ENCODE measurements around the gene CLSTN2.

The CLSTN2 gene

DNA sequence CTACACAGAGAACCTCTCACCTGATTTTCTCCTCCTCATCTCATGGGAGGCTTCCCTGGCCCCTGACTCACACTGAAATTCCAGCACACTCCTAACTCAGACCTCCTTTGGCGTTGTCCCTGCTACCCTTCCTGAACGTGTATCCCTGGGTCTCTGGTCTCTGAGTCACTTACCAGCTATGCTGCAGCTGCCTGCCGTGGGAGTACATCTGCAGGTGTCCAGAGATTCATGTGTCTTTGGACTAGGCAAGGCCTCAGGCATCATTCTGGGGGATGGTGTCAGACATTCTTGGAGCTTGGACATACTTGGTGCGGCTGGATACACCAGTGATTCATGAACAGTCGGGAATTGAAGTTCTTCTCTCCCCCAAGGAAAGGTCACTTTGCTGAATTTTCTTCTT, 594.1 kb downstream of the CLSTN2 start:
- no peak for DNase-seq

DNA sequence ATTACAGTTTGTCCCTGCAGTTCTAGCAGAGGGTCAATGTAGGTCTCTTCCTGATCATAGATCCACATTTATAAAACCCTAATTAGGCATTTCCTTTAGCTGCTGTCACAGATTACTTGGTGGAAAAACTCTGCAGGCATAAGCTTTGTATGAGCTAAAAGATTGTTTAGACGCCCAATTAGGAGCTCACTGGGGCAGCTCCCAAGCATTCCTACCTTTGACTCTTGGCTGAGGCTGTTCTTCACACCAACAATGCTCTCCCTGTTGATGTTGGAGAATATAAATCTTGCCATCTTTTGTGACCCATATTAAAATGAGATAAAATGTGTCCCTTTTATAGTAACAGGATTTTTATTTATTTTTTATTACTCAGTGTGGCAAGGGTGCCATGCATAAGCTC, 594.6 kb downstream of the CLSTN2 start:
- no peak for DNase-seq

DNA sequence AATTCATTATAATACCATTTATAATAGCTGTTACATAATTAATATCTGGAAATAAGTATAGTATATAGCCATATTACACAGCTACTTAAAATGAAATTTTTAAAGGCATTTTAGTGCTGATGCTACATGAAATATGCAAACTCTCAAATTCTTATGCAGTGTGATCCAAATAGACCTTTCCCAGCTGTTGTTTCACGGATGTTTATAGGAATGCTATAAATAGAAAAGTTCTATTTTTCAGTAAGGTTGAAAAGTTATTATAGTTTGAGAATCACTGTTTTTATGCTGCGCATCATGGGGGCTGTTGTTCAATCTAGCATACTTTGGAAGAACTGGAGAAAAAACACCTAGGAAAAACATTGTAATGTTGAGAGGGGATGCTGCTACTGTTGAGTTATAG, 595.1 kb downstream of the CLSTN2 start:
- no peak for DNase-seq

DNA sequence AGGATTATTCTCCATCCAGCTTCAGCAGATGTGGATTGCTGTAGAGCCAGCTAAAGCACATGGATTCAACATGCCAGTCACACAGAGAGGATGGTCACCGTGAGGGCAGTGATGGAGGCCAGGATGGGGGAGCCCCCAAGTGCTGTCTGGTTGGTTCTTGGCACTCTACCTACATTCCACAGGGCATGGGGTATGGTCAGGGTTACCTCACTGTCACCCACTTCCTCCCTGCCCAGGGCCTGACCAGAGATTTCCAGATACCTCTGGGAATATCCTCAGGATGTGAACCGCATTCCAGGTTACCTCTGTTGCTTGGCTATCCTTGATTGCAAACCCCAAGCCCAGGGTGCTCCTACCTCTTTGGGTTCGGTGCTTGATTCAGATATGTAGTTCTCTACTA, 595.6 kb downstream of the CLSTN2 start:
- no peak for DNase-seq

DNA sequence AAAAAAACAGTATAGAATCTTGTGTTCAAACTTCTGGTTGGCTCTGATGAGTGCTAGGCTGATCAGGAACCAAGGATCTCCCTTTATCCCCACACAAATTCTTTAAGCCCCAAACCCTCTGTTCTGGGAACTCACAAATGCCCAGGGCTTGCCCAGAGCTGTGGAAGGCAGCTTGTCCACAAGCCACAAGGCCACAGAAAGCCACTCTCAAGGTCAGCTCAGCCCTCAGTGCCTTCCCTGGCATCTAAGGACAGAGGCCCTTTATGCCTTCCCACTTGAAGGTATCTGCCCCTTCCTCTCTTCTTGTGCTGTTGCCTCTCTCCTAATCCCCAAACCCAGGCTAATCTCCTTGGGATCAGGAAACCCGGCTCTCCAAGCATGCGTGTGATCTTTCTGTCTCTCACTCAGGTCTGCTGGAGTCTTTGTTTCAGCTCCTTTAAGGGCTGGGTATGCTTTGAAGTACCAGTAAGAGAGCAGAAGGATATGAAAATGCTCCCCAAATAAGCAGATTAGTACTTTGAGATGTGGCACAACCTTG, 597.9 kb downstream of the CLSTN2 start:
- DNase-seq = no peak

DNA sequence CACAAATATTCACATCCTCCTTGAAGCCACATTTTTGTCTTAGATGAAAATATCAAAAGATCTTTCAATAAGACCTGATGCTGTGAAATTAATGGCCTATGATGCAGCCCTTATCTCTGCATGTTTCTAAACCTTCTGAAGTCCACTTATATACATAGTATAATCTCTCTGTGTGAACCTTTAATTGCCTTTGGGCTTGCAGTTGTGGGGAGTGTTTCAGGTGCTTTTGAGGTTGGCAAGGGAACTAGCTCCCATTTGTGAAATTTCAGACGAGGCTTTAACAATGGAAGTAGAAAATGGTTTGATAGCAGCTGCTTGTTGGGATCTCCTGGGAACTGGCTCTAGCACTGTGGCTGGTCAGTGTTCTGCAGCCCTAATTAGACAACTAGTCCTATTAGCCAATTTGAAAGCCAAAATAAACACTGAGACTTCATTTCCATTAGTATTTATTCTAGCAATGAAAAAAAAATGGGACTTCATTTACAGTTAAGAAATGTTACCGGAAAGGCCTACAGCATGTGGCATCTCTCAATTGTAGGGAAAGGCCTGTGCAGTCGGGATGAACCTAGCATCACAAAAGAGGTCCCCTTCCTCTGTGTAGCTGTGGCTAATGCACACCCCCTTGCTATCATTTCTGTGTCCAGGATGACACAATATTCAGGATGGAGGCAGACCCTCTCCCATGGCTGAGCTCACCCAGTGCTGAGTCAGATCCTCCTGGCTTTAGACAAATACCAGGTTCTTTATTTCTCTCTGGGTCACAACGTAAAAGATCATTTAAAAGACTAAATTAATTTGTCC, 602.1 kb downstream of the CLSTN2 start:
- DNase-seq = no peak

DNA sequence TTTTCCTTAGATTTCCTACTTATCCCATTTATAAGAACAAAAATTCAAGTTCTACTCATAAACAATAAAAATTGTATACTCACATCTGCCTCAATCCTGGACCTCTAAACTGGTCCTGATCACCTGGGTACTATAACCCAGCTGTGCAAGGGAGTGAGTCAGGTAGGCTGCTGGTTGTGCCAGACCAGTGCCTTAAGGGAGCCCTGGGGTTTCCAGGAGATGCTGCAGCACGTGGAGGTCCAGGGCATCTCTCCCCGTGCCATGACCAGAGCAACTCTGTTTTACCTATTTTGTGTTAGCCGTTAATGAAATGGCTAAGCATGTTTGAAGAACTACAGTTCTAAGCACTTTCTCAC, 602.7 kb downstream of the CLSTN2 start:
- DNase-seq = no peak

DNA sequence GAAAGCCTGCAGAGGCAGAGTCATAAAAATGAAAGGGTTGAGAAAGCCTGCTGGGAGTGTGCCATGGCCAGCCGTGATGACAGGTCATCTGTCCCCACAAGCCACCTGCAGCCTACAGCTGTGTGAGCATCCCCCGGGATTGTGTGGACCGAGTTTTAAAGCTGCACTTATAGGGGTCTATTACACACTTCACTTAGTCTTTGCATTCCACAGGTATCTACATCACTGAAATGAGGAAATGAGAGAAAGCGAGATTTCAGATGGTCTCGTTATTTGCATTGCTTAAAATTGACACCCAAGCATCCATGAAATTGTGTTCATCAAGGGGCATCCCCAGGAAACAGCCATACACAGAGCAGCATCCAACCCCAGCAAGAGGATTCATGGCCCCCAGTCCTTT, 605.3 kb downstream of the CLSTN2 start:
- DNase-seq = no peak

DNA sequence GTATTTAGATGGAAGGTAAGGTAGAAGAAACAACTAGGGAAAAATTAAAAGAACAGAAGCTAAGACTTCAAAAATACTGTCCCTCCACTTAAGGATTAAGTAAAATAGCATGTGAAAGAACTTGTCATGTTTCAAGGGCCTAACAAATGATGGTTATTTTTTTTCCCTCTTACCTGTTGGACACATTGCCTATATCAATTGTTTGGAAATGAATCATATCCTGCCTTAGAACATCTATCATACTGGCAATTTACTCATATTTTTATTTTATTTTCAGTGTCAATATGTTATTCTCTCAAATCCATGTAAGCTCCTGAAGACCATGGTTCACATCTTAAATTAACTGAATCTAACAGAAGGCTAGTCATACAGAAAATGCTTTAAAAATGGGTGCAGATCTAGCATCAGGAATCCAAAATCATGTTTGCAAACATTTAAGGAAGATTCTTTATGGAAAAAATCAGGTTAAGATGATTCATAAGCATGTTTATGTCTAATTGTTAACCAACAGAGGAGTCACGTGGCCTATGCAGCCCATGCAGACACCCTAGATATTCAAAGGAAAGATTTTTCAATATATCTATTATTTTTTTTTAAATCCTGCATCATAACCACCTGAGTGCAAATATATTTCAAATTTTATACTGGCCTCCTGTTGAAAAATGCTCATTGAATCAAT, 607.1 kb downstream of the CLSTN2 start:
- DNase-seq = no peak

DNA sequence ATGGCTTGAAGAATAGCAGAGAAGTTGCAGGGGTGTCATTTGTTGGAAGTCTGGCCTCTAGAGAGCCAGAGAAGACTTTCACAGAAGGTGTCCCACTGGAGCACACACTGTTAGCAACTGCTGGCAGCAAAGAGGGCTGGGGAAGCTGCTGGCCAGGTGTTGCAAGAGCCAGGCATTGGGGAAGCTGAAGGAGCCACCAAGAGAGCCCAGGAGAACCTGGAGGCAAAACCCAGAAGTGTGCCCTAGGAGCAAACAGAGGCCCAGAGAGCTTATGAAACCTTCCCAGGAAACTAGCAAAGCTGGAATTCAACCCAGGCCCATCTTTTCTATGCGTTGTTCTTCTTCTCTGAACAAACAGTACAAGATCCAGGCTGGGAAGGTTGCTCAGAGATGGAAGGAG, 610.2 kb downstream of the CLSTN2 start:
- no peak for DNase-seq

DNA sequence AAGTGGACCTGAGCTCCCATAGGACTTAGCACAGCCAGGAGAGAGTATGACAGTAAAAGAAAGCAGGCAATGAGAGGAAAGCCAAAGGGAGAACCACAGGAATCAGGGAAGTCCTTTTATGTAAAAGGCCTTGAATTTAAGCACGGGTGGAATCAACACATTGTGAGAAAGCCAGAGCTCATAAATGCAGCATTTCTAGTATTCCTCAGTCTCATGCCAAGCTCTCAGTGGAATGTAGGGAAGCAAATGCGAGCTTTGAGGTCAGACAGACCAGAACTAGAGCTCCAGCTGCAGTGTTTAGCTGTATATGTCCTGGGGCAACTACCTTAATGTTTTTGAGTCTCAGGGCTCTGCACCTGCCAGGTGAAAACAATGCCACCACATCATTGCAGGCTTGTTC, 610.8 kb downstream of the CLSTN2 start:
- DNase-seq = no peak

DNA sequence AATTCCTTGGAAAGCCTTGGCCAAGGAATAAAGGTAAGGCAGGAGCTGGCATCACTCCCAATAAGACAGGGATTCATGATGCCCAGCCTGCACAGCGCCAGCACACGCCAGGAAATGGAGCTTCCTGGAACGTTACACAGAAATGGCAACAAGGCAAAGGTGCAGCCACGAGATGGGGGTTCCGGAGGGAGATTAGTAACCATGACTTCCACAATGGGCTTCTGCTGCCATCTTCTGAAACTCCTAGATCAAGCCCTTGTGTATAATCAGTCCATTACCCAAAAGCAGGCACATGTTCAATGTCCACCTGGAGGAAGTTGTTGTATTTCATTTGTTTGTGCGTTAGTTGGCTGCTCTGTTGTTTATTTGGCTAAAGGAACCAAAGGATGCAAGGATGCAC, 611.7 kb downstream of the CLSTN2 start:
- DNase-seq = no peak

DNA sequence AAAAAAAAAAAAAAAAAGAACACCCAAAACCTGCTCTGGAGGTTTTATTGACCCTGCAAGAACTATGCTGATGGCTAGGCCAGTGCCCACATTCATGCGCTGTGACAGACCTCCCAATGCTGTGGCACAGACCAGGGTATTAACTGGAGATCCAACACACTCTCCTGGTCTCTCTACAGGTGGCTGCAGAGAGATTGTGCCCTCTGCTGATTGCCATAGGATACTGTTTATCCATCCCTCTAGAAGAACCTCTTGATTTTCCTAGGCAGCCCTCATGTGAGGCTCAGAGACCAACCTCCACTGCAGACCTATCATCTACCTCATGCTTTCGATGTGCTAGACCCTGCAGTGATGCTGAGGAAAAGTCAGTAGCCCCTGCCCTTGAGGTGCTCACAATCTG, 617.4 kb downstream of the CLSTN2 start:
- no peak for DNase-seq

DNA sequence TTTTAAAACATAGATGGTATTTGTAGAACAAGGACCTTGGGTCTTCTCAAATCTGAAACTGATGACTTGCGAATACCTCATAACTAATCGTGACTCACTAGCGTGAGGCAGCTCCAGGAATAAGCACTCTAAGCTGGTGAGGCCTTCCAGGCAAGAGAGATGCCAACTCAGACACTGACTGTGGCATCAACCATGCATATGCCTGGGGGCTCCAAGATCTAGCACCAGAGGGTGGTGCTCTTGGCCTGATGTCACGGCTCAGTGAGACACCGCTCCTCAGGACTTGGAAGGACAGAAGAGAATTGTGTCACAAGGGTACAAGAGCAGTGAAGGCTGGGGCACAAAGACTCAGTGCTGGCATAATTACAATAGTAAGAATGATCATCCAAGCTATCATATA, 617.9 kb downstream of the CLSTN2 start:
- DNase-seq = no peak

DNA sequence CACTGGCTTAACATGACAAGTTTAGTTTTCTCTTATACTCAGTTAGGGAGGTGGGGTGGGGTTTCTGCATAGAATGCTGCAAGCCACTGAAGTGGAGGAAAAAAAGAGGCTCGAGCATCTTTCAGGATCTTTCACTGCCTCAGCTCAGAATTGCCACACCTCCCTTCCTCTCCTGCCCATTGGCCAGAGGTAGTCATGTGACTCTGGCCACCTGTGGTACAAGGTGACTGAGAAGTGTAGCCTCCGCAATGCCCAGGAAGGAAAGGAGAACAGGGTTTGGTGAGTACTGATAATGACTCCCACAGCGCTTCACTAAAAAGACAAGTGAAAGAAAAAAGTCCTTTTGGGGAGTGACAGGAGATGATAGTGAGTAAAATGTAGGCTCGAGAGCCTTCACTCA, 618.6 kb downstream of the CLSTN2 start:
- no peak for DNase-seq

DNA sequence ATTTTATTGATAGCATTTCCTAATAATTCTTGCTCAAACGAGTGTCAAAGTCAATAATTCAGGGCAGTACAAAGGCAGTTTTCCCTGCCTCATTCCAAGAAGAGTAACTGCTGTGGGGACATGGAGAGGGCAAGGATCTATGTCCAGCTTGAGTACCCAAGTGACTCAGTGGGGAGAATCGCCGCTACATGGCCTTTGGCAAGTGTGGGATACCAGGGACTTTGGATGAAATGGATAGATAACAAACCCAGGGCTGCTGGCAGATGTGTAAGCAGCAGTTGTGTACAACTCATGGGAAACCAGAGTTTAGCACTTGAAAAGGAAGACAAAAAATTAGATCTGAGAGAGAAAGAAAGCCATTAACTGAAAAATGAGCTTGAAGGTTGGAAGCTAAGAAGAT, 620.7 kb downstream of the CLSTN2 start:
- no peak for DNase-seq

DNA sequence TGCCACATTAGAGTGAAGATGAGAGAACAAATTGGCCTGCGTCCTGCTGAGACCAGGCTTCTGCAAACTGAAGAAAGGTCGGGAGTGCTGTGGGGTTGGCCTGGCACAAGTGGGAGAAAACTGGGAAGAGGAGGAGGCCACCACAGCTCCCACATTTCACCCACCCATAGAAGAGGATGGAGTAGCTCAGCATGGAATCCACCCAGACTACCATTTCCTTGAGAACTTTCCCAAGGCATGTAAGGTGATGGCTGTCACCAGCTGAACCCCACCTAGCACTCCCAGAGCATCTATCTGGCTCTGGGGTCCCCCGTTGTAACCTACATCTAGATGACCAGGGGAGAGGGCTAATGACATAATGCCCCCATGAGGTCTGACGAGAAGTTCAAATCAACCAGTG, 622.5 kb downstream of the CLSTN2 start:
- DNase-seq = no peak

DNA sequence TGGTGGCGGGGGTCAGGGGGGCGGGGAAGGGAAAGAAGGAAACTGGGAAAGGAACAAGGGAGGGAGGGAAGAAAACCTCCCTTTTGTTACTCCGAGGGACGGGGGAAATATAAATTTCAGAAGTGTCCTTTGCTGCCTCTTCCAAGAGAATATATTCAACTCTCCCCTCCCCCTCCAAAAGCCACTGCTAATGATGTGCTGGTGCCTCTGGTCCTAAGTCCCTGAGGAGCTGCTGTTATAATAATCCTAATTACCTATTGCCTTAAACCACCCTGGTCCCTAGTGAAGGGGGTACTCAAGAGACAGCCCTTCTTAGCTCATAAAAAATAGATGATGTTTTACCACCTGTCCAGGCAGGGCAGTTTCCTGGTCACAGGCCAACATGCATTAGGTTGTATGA, 624.6 kb downstream of the CLSTN2 start:
- DNase-seq = no peak

DNA sequence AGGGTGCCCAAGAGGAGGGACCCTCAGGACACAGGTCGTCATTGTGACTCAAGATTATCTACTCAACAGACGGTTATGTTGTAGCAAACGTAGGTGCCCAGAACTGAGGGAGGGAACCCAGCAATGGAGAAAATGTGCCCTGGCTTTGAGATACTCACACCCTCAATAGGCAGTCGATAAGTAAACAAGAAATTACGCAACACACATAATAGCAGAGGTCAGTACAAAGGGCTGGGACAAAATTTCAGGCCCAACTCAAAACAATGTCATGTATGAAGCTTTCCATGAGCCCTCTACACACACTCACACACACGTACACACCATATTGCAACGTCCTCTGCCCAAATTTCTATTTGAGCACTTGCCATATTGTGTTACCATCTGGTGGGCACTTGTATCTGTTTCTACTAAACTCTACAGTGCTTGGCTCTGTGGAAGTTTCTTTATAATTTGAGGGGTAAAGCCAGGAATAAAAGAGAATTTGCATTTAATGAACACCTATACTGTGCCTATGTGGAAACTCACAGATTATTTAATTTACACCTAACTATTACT, 628.3 kb downstream of the CLSTN2 start:
- no peak for DNase-seq

DNA sequence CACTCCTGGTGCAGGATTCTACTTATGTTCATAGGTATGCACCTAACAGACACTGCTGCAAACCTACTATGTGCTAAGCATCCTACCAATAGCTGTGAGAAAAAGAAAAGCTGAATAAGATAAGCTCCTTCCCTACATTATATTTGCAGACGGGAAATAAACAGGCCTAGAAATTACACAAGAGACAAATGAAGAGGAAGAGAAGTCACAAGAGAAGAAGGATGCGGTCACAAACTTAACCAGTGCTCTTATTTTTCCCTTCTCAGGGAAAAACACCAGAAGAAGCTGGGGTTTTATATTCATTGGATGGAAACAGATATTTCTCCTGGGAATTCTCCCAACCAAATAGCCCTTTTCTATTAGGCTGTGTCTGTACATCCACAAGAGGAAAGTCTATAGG, 633.1 kb downstream of the CLSTN2 start:
- DNase-seq = no peak

DNA sequence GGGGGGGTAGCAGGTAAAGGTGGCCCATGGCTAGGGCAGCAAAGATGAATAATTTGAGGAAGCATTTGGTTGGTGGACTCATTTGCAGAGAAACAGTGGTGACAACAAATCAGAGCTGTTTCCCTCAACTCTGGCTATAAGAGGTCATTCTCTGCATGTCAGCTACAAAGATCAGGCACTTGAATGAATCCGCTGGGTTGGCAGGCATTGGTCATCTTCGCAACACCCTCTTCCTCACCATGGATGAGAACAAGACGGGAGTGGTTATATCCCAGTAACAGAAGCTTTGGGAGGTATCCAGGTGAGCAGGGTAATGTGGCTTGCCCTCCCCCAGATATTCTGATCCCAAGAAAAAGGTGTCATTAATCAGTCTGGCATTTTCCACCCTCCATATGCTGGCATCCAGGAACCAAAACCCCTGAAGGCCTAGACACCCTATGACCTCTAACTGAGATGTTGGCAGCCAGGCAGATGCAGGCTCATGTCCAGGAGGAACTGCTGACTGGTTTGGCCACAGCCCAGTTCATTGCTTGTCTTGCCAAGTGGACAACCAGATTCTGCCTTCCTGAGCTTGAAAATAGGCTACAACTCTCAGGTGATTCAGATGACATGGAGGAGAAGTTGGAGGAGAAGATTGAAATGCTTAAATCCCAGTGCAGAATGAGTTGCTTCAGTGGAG, 634.0 kb downstream of the CLSTN2 start:
- no peak for DNase-seq

DNA sequence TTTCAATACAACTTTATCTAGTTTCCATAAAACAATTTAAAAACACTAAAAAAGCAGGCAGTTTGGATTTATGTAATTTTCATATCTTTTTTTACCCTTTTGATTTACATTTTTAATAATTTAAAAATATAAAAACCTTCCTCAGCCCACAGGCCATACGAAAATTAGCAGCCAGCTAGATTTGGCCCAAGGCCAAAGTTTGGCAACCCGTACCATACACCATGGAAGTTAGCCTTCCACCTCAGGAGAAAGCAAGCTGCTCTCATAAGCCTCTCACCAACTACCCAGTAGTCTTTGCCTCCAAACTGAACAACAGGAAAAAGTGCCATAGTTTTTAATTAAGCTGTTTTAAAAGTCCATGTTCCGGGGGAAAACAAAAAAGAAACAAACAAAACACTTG, 635.6 kb downstream of the CLSTN2 start:
- no peak for DNase-seq

DNA sequence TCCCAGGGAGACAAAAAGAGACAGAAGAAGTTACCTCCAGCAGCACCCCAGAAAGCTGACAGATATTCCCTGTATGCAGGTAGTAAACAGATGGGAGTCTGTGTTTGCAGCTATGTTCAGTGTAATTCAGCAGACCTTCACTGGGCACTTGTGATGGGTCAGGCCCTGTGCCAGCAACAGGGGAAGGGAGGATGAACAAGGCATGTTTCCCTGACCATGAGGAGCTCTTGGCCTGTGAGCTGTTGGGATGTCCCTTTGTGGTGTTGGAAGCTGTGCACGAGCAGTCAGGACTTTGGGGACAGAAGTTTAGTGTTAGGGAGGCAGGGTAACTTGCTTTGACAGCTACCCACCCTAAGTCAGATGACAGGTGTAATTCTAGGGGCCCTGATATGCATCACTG, 636.9 kb downstream of the CLSTN2 start:
- DNase-seq = no peak

DNA sequence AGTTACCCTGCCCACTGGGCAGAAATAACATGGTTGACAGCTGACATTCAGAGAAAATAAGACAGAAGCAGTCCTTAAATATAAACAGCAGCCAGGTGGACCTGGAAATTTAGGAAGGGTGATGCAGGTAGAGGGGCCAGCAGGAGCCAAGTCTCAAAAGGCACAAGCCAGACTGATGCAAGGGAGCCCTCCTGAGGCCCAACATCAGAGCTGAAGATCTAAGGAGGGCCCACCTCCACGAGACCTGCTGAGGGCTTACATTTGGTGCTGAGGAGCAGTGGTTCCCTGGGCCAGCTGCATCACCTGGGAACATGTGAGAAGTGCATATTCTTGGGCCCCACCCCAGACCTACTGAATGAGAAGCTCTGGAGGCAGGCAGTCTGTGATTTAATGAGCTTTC, 637.3 kb downstream of the CLSTN2 start:
- DNase-seq = no peak
